ENCODE data around the gene MAPKBP1.

MAPKBP1 gene

DNA sequence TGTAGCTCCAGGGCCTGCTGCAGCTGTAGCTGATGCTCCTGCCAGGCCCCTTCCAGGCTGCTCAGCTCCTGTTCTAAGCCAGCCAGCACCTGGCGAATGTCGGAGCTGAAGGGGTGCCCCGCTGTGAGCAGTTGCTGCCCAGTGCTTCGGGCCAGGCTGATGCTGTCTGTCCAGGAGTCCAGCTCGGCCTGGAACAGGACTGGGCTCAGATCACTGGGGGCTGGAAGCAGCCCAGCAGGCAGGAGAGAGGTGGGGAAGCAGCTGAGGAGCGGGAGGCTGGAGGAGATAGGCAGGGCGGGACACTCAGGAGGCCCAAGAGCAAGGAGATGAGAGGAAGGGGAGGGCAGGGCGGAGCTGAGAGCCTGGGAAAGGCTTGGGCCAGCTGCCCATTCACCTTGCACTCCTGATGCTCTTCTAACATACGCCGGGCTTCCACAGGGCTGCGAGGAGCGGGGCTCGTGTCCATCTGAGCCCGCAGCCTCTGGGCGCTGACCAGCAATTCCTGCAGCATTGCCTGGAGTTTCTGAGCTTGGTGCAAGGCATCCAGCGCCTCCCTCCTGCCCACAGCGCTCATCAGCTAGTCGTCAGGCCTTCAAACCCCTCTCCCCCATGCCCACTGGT lies 87.6 kb downstream of the MAPKBP1 start:
- FAIRE-seq: no peak

DNA sequence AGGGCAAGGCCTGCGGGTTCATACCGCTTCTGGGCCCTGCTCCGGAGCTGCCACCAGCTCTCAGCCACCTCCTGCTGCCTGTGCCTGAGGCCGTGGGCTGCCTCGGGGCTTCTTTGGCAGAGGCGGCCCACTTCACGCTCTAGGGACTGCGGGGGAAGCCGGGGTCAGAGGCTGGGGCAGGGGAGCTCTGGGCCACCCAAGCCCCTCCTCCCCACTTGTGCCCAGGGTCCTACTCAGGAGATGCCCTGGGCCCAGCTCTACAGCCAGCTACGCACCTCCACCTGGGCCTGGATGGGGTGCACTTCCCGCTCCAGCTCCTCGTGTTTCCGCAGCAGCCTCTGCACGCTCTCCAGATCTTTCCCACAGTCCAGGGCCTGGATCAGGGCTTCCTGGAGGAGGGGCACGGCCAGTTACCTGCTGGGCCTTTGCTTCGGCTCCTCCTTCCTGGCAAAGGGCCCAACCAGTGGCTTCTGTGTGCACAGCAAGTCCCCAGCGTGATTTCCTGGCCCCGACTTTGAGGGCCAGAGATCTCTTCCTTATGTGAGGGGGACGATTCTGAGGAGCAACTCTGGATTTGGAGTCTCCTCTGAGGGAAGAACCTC lies 88.3 kb downstream of the MAPKBP1 start:
- no peak for FAIRE-seq
- no peak for TF ChIP-seq CTCF (IDR thresholded peaks at IDR 0.05; ENCODE audit: insufficient read depth, missing control alignments)
- no peak for DNase-seq (ENCODE audit: insufficient read length, low spot score)

More for the DNA sequence above, 87.6 kb downstream of the MAPKBP1 start:
- no peak for TF ChIP-seq CTCF (IDR thresholded peaks at IDR 0.05; ENCODE audit: insufficient read depth, missing control alignments)
- DNase-seq (ENCODE audit: insufficient read length, low spot score): no peak

- TF ChIP-seq CTCF (IDR thresholded peaks at IDR 0.05; ENCODE audit: insufficient read depth, missing control alignments): no peak
- DNase-seq (ENCODE audit: insufficient read length, low spot score): no peak
- no peak for FAIRE-seq
Observed at GRCh38 chr15:41865490-41866055, 91.3 kb downstream of the MAPKBP1 start.

DNA sequence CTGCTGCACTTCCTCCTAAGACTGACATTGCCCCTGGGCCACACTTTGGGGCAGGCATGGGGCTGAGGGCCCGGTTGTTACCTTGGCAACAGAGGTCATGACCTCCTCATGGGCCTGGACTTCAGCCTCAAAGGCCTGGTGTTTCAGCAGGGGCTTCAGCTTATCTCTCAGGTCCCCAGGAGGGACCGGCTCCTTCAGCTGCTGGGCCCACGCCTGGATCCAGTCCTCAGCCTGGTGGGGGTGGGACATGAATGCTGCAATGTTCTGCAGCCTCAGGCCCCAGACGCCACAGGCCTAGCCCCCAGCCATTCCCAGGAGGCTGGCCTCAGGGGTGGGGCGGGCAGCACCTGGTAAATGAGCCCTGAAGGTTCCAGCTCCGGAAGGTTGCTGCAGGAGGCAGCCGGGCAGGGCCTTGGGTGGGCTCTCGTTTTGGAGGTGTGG lies 92.0 kb downstream of the MAPKBP1 start:
- TF ChIP-seq CTCF (IDR thresholded peaks at IDR 0.05; ENCODE audit: insufficient read depth, missing control alignments): no peak
- FAIRE-seq (no peak), DNase-seq (ENCODE audit: insufficient read length, low spot score) (no peak)

DNA sequence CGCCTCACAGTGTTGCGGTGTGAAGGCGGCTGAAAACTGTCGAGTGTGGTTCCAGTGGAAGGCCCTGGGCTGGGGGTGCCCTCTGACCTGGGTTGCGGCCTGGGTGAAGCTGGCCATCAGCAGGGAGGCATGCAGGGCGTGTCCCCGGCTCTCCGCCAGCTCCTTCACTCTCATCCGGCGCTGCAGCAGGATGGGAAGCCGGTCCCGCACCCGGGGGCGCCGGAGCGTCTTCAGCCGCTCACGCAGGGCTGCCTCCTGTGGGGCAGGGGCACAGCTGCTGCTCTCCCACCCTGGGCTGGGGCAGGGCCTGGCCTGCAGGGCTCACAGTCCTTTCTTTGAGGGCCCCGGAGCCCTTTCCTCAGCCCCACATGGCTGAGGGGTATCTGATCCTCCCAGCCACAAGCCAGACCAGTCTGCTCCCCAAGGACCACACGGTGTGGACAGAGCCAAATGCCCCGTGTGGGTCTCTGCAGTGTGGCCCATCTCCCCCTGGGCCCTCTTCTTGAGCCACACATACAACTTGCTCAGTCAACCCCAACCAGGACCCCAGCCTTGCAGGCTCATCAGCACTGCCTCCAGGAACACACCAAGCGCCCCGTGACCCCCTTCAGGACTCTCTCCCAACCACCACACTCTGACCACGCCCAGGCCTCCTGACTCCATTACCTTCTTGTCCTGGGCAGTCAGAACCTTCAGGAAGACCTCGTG lies 92.7 kb downstream of the MAPKBP1 start:
- FAIRE-seq: no peak
- no peak for TF ChIP-seq CTCF (IDR thresholded peaks at IDR 0.05; ENCODE audit: insufficient read depth, missing control alignments)
- no peak for DNase-seq (ENCODE audit: insufficient read length, low spot score)

DNA sequence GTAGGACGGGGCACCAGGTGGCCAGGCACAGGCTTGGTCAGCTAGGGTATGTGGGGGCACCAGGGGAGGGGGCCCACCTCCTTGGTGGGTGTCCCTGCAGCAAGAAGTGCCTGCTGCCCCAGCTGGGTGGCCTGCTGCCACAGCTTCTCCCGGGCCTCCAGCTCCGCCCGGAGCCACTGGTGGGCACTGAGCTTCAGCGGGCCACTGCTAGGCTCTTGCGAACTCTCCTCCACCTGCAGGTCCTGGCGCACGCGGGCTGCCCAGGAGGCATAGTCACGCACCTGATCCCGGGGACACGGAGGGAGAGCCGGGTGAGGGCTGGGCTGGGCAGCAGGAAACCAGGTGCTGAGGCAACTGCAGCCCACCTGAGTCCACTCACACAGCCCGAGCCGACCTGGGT lies 94.0 kb downstream of the MAPKBP1 start:
- DNase-seq (ENCODE audit: insufficient read length, low spot score) (no peak), FAIRE-seq (no peak)
- no peak for TF ChIP-seq CTCF (IDR thresholded peaks at IDR 0.05; ENCODE audit: insufficient read depth, missing control alignments)

Data from D721Med (cell line).